GM19239 (cell line): Measurements from ENCODE around the gene AKT3.
A peak's percentile ranks its signal among the peaks of the same experiment; 100 is the strongest.

Experiments
- DNase-seq: peaks from one replicate; pipeline ENCODE4 v3.0.0; 2011; ENCODE audit warnings: low spot score; ENCODE audit not compliant: insufficient read length
- FAIRE-seq: peaks from 2 replicates; lab custom pipeline; 2011; peaks lifted over from hg19 to GRCh38; lab: Jason Lieb, UNC

The AKT3 gene

GRCh38 chr1:243481101-243481500, 368.9 kb downstream of the AKT3 start:
- DNase-seq, result no peak
- FAIRE-seq, result no peak

GRCh38 chr1:243477731-243478290, 372.2 kb downstream of the AKT3 start:
- no peak for DNase-seq
- no peak for FAIRE-seq

GRCh38 chr1:243475966-243476365, 374.1 kb downstream of the AKT3 start:
- FAIRE-seq (no peak), DNase-seq (no peak)

GRCh38 chr1:243474906-243475305, 375.1 kb downstream of the AKT3 start:
- DNase-seq (no peak), FAIRE-seq (no peak)

- no peak for FAIRE-seq
- no peak for DNase-seq
Observed at GRCh38 chr1:243474136-243474881, 375.7 kb downstream of the AKT3 start.

- FAIRE-seq, result peak; percentile 64
Observed at GRCh38 chr1:243473227-243474135, 376.6 kb downstream of the AKT3 start.

GRCh38 chr1:243471754-243472745, 378.0 kb downstream of the AKT3 start:
- DNase-seq, result no peak
- peak; percentile 58 for FAIRE-seq

More at GRCh38 chr1:243473227-243474135, 376.6 kb downstream of the AKT3 start:
- DNase-seq, result no peak

GRCh38 chr1:243471026-243471685, 378.9 kb downstream of the AKT3 start:
- DNase-seq, result no peak
- FAIRE-seq, result no peak

- FAIRE-seq (no peak), DNase-seq (no peak)
Observed at GRCh38 chr1:243470502-243470901, 379.5 kb downstream of the AKT3 start.

GRCh38 chr1:243469497-243469896, 380.5 kb downstream of the AKT3 start:
- no peak for DNase-seq
- FAIRE-seq, result no peak

GRCh38 chr1:243465738-243466137, 384.3 kb downstream of the AKT3 start:
- DNase-seq, result no peak
- FAIRE-seq, result no peak

GRCh38 chr1:243465081-243465480, 385.0 kb downstream of the AKT3 start:
- FAIRE-seq (no peak), DNase-seq (no peak)

- FAIRE-seq (no peak), DNase-seq (no peak)
Observed at GRCh38 chr1:243462929-243463697, 386.9 kb downstream of the AKT3 start.

GRCh38 chr1:243461700-243462099, 388.3 kb downstream of the AKT3 start:
- FAIRE-seq (no peak), DNase-seq (no peak)

GRCh38 chr1:243459059-243459458, 391.0 kb downstream of the AKT3 start:
- DNase-seq, result no peak
- no peak for FAIRE-seq

GRCh38 chr1:243457363-243457982, 392.6 kb downstream of the AKT3 start:
- no peak for DNase-seq
- no peak for FAIRE-seq

GRCh38 chr1:243455760-243456651, 394.0 kb downstream of the AKT3 start:
- DNase-seq (no peak), FAIRE-seq (no peak)
